Activated effector memory CD4-positive, alpha-beta T cell treated with Interleukin-2 at 50 U/mL for 16 hours (primary cell): ENCODE data around the gene HSCB.
A peak's percentile ranks its signal among the peaks of the same experiment; 100 is the strongest.
"Not testable (repeated sequence)": the region's sequence is repeated elsewhere in the genome, so short reads cannot be mapped to it uniquely, and the experiment has no call there.

ENCODE experiments used
- DNase-seq: peaks from one replicate; pipeline ENCODE4 v3.0.0-alpha.2; 2020

HSCB gene

GRCh38 chr22:28741200-28741784 is 547 bp upstream of the HSCB start:
- DNase-seq: no peak

- DNase-seq: no peak
Measured at GRCh38 chr22:28742562-28742962, 723 bp downstream of the HSCB start.

GRCh38 chr22:28743852-28744251 is 2.0 kb downstream of the HSCB start:
- no peak for DNase-seq

- no peak for DNase-seq
Measured at GRCh38 chr22:28750471-28750881, 8.6 kb downstream of the HSCB start.

- DNase-seq: not testable (repeated sequence)
Measured at GRCh38 chr22:28754512-28754911, 12.7 kb downstream of the HSCB start.

- DNase-seq: no peak
Measured at GRCh38 chr22:28759861-28760560, 18.2 kb downstream of the HSCB start.

- no peak for DNase-seq
Measured at GRCh38 chr22:28761449-28761755, 19.6 kb downstream of the HSCB start.

GRCh38 chr22:28762000-28762399 is 20.2 kb downstream of the HSCB start:
- not testable (repeated sequence) for DNase-seq

- DNase-seq: no peak
Measured at GRCh38 chr22:28766628-28767027, 24.8 kb downstream of the HSCB start.

- DNase-seq: no peak
Measured at GRCh38 chr22:28768701-28769393, 27.0 kb downstream of the HSCB start.

- no peak for DNase-seq
Measured at GRCh38 chr22:28769394-28770085, 27.7 kb downstream of the HSCB start.

- no peak for DNase-seq
Measured at GRCh38 chr22:28771195-28771791, 29.5 kb downstream of the HSCB start.

- peak; percentile 86 for DNase-seq
Measured at GRCh38 chr22:28772633-28773460, 31.0 kb downstream of the HSCB start, which contains the start of gene CCDC117. Gene CCDC117, plus strand, starts transcription at chr22:28772695. Its CDS starts 155 bp downstream, at chr22:28772850.

GRCh38 chr22:28773461-28773867 is 31.6 kb downstream of the HSCB start:
- no peak for DNase-seq

GRCh38 chr22:28774378-28774777 is 32.5 kb downstream of the HSCB start:
- DNase-seq: no peak

- no peak for DNase-seq
Measured at GRCh38 chr22:28779833-28780232, 38.0 kb downstream of the HSCB start.

- DNase-seq: no peak
Measured at GRCh38 chr22:28780296-28780695, 38.5 kb downstream of the HSCB start.

- DNase-seq: no peak
Measured at GRCh38 chr22:28783786-28784671, 42.2 kb downstream of the HSCB start.

- no peak for DNase-seq
Measured at GRCh38 chr22:28788601-28789000, 46.8 kb downstream of the HSCB start.

GRCh38 chr22:28791124-28791523 is 49.3 kb downstream of the HSCB start:
- DNase-seq: no peak

- DNase-seq: no peak
Measured at GRCh38 chr22:28791841-28792490, 50.1 kb downstream of the HSCB start.
